GM12892 (cell line): Measurements from ENCODE around the gene ENAH.
"Not testable (repeated sequence)": the region's sequence is repeated elsewhere in the genome, so short reads cannot be mapped to it uniquely, and the experiment has no call there.

ENCODE experiments used
- POLR2A ChIP-seq: IDR thresholded peaks from 2 replicates; pipeline ENCODE4 v1.6.1; 2011; ENCODE audit warnings: low read depth, low read length, control low read depth
- POLR2AphosphoS5 ChIP-seq: IDR thresholded peaks from 2 replicates; pipeline ENCODE4 v1.6.1; 2011; ENCODE audit warnings: low read depth, low read length, control low read depth

GRCh38 chr1:225698194-225698593 lies 45.3 kb upstream of the ENAH start:
- TF ChIP-seq POLR2A, POLR2AphosphoS5: not testable (repeated sequence)
